Measurements from ENCODE around the gene TTYH3.

The TTYH3 gene

DNA sequence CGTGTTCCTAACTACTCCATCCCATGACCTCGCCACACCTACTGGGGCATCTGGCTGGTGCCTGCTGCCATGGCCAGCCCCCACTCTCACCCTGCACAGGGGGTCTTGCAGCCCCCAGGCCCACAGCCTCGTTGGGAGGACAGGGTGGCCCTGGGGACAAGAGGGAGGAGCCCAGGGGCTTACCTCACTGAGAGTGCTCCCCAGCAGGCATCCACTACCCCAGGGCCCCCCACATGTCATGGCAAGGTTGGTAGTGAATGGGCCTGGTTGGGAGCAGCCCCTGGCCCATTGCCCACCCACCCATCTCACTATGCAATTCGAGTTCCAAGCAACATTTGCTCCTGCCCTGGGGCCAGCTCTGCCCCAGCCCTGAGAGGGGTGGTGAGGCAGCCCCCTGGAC is 32.2 kb downstream of the TTYH3 start:
- H3K4me3 ChIP-seq (ENCODE audit: low read depth, low read length): no peak overlapping the region
- TF ChIP-seq, protein P1, sequence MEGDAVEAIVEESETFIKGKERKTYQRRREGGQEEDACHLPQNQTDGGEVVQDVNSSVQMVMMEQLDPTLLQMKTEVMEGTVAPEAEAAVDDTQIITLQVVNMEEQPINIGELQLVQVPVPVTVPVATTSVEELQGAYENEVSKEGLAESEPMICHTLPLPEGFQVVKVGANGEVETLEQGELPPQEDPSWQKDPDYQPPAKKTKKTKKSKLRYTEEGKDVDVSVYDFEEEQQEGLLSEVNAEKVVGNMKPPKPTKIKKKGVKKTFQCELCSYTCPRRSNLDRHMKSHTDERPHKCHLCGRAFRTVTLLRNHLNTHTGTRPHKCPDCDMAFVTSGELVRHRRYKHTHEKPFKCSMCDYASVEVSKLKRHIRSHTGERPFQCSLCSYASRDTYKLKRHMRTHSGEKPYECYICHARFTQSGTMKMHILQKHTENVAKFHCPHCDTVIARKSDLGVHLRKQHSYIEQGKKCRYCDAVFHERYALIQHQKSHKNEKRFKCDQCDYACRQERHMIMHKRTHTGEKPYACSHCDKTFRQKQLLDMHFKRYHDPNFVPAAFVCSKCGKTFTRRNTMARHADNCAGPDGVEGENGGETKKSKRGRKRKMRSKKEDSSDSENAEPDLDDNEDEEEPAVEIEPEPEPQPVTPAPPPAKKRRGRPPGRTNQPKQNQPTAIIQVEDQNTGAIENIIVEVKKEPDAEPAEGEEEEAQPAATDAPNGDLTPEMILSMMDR (IDR thresholded peaks at IDR 0.05; ENCODE audit: borderline replicate concordance, insufficient read depth, low read depth, low read length): no peak

DNA sequence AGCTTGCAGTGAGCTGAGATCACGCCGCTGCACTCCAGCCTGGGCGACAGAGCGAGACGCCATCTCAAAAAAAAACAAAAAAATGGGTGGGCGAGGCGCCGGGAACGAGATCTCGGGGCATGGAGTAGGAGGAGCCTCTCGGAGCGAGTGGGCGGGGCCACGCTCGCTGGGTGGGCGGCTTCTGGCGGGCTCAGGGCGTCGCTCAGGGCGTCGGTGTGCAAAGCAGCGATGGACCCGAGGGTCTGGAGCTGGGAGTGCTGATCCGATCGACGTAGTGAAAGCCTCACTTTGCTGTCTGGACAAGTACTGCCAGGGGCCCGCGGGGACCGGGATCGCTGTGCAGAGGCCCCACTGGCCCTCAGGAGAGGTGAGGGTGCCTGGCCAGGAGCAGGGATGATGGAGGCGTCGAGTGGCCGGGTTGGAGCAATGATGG is 33.6 kb downstream of the TTYH3 start:
- H3K4me3 ChIP-seq (ENCODE audit: low read depth, low read length): no peak overlapping the region
- TF ChIP-seq, protein P1 (IDR thresholded peaks at IDR 0.05; ENCODE audit: borderline replicate concordance, insufficient read depth, low read depth, low read length): no peak

DNA sequence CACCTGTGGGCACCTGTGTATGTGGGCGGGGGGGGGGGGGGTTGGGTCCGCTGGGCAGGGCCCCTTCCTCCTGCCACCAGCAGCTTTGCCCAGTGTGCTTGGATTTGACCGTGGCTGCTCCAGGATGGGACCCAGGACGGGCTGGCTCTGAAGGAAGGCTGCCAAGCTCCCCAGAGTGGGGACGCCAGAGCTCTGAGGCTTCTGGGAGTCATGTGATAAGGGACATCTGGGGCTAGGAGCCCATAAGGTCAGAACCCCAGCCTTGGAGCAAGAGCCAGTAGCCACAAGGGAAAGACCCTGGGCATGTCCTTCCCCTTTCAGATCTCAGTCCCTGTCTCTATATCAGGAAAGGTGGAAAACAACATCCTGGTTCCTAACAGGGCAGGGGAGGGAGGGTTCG is 34.4 kb downstream of the TTYH3 start:
- TF ChIP-seq, protein P1 (IDR thresholded peaks at IDR 0.05; ENCODE audit: borderline replicate concordance, insufficient read depth, low read depth, low read length): no peak
- no peak overlapping the region for H3K4me3 ChIP-seq (ENCODE audit: low read depth, low read length)

DNA sequence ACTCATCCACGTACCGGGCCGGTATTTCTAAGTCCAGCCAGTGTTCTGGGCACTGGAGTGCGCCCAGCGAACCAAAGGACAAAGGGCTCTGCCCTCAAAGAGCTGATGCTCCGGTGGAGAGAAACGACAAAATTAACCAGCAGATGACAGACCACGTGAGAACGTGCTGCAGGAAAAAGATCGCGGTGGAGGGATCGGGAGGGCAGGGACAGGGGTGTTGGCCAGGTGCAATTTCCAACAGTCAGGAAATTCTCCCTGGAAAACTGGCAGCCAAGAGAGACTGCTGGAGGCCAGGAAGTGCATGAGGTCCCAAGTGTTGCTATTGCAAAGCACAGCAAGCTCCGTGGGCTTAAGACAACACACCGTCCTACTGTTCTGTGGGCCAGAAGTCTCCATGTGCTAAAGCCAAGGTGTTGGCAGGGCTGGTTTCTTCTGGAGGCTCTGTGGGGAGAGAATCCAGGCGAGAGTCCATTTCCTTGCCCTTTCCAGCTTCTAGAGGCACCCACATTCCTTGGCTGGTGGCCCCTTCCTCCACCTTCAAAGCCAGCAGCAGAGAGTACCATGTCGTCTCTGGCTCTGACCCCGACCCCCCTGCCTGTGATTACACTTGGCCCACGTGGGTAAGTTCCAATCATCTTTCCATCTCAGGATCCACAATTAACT is 34.9 kb downstream of the TTYH3 start:
- TF ChIP-seq, protein P1 (IDR thresholded peaks at IDR 0.05; ENCODE audit: borderline replicate concordance, insufficient read depth, low read depth, low read length): no peak

DNA sequence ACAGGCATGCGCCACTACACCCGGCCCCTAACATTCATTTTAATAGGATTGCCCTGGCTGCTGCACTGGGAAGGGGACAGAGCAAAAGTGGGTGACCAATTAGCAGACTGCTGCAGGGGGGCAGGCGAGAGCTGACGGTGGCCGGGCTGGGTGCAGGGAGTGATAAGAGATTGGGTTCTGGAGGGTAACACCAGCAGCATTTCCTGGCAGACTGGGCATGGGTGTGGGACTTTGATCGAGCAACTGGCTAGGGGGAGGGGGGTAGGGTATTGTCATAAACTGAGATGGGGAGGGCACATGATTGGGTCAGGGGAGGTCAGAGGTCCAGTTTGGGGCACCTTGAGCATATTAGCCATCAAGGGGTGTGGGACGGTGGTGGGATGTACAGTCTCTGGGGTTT is 36.1 kb downstream of the TTYH3 start:
- TF ChIP-seq, protein P1 (IDR thresholded peaks at IDR 0.05; ENCODE audit: borderline replicate concordance, insufficient read depth, low read depth, low read length): no peak
- no peak overlapping the region for H3K4me3 ChIP-seq (ENCODE audit: low read depth, low read length)

More for the DNA sequence above, 34.9 kb downstream of the TTYH3 start:
- H3K4me3 ChIP-seq (ENCODE audit: low read depth, low read length): no peak overlapping the region

DNA sequence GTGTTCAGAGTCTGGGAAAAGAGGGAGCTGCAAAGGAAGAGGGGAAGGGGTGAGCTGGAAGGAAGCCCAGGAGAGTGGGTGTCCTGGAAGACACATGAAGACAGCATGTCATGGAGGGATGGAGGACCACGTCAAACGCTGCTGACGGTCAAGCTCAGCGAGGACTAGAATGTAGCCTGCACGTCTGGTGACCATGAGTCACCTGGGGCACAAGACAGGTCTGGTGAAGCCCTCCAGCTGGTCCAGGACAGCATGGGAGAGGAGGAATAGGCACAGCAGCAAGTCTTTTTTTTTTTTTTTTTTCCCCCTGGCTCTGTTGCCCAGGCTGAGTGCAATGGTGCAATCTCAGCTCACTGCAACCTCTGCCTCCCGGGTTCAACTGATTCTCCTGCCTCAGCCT is 36.6 kb downstream of the TTYH3 start:
- TF ChIP-seq, protein P1 (IDR thresholded peaks at IDR 0.05; ENCODE audit: borderline replicate concordance, insufficient read depth, low read depth, low read length): no peak

DNA sequence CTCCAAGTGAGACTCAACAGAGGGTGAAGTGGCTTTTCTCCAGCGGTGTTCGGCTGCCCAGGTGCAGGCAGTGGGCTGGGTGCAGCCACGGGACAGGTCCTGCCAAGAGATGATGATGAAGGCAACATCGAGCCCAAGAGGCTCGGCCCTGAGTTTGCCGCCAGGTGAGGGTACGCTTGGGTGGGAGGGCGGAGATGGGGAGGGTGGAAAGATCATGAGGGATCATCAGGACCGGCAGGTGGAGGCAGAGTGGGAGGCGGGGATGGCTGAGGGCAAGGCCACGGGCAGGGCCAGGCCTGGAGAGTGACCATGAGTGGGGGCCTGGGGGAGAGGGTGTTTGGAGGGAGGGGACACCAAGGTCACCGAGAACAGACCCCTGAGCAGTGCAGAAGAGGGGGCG is 38.4 kb downstream of the TTYH3 start:
- TF ChIP-seq, protein P1 (IDR thresholded peaks at IDR 0.05; ENCODE audit: borderline replicate concordance, insufficient read depth, low read depth, low read length): no peak
- H3K4me3 ChIP-seq (ENCODE audit: low read depth, low read length): no peak overlapping the region

More for the DNA sequence above, 36.6 kb downstream of the TTYH3 start:
- no peak overlapping the region for H3K4me3 ChIP-seq (ENCODE audit: low read depth, low read length)
